ENCODE data around the gene MEF2C.

Gene MEF2C

GRCh38 chr5:88671505-88672499, 211.2 kb downstream of the MEF2C start:
- DNase-seq = no peak

DNA sequence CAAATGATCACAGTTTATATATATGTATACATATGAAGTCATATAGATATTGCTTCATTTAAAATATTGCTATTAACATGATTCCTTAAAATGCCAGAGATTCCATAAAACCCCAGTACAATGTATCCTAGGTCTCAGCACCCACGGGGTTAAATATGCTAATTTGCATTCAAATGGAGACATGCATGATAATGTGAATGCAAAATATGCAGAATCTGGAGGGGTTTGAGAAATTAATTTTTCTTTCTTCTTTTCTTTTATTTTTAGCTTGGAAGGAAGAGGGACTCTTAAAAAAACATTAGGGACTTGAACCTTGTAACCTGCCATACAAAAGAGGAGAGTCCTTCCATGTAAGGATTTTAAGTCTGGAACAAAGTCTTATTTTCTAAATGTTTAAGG, 211.9 kb downstream of the MEF2C start:
- DNase-seq = no peak

- DNase-seq = no peak
These were observed 212.5 kb downstream of the MEF2C start for GRCh38 chr5:88670461-88670860.

- no peak for DNase-seq
These were observed 213.5 kb downstream of the MEF2C start for GRCh38 chr5:88669371-88670050.

DNA sequence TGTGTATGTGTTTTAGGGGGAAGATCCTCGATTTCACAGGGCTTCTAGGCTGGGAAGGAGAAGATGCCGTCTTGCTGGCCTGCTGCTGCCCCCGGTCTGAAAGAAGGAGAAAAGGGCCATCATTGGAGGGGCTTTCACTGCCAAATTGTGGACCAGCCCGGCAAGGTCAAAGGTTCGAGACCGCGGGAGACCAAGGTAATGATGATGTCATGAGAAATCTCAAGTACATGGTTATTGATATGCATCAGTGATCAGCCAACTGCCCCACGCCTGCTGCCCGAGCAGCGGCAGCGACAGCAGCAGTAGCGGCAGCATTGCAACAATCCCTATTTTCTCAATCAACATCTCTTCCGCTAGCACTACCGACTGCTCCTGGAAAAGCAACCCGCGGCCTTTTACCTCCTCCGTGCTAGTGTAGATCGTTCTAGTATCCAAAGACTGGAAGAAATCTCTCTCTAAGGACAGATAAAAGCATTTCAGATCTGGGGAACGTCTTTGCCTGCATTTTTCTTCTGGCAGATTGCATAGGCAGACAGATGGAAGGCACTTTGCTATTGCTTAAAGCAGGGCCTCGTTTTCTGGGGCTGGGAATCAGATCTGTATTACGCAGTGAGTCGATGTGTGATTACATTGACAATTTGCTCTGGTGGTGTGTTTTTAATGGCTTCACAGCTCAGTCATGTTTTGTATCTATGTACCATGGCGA, 215.3 kb downstream of the MEF2C start:
- DNase-seq = no peak

Data from activated CD4-positive, alpha-beta T cell treated with anti-CD3 and anti-CD28 coated beads, Interleukin-2, amount 50 U/mL, for 16 hours (primary cell).